Keratinocyte (primary cell): Measurements from ENCODE around the gene FAM210B. TPM values are rescaled to one million over a fixed set of nuclear protein-coding genes. Genes with fewer than 3 reads are reported as not detected.

Experiments used
- DNase-seq: peaks from one replicate; pipeline ENCODE4 v3.0.0-alpha.2; 2011; ENCODE audit warnings: low read depth, missing footprints, low spot score
- FAIRE-seq: peaks from 2 replicates; lab custom pipeline; 2011; peaks lifted over from hg19 to GRCh38; lab: Jason Lieb, UNC
- H2AFZ ChIP-seq: 2 replicates; pipeline ENCODE4 v1.6.0; 2012; ENCODE audit warnings: low read length, control low read depth, inconsistent platforms; ENCODE audit not compliant: control insufficient read depth
- H3K27ac ChIP-seq: 2 replicates; pipeline ENCODE4 v1.5.1; 2011; ENCODE audit warnings: low read length; ENCODE audit not compliant: control insufficient read depth, insufficient read depth
- H3K27me3 ChIP-seq: 3 replicates; pipeline ENCODE4 v1.6.0; 2011; ENCODE audit warnings: low read length; ENCODE audit not compliant: control insufficient read depth, insufficient read depth; ENCODE audit errors: extremely low read depth
- H3K36me3 ChIP-seq, 2 experiments: 2 replicates in 1 of 2; 3 replicates in 1 of 2; pipeline ENCODE4 v1.5.1; 2011; ENCODE audit warnings: low read length in 2 of 2, mild to moderate bottlenecking in 1 of 2; ENCODE audit not compliant: control insufficient read depth in 2 of 2, insufficient read depth in 2 of 2; ENCODE audit errors: extremely low read depth in 1 of 2
- H3K4me1 ChIP-seq: 3 replicates; pipeline ENCODE4 v1.5.1; 2011; ENCODE audit warnings: low read length; ENCODE audit not compliant: control insufficient read depth, insufficient read depth; ENCODE audit errors: extremely low read depth
- H3K4me2 ChIP-seq: 3 replicates; pipeline ENCODE4 v1.6.0; 2011; ENCODE audit warnings: low read depth, low read length; ENCODE audit not compliant: control insufficient read depth, insufficient read depth; ENCODE audit errors: extremely low read depth
- H3K4me3 ChIP-seq, 3 experiments: fragments of 200-600 bp in 1 of 3; sonication (generic) in 1 of 3; 2 replicates in 2 of 3; 3 replicates in 1 of 3; pipeline ENCODE4 v1.5.1; 2011 to 2016; ENCODE audit warnings: low read length in 3 of 3, mild to moderate bottlenecking in 3 of 3, control low read depth in 2 of 3, inconsistent platforms in 1 of 3, low read depth in 1 of 3, mixed read lengths in 1 of 3, mixed run types in 1 of 3, moderate library complexity in 1 of 3; ENCODE audit not compliant: control insufficient read depth in 2 of 3, insufficient read depth in 2 of 3; ENCODE audit errors: extremely low read depth in 1 of 3
- H3K79me2 ChIP-seq: 2 replicates; pipeline ENCODE4 v1.6.0; 2012; ENCODE audit warnings: low read length; ENCODE audit not compliant: control insufficient read depth, insufficient read depth
- H3K9ac ChIP-seq: 3 replicates; pipeline ENCODE4 v1.6.0; 2011; ENCODE audit warnings: low read length; ENCODE audit not compliant: control insufficient read depth, insufficient read depth; ENCODE audit errors: extremely low read depth
- H3K9me1 ChIP-seq: 3 replicates; pipeline ENCODE4 v1.6.0; 2011; ENCODE audit warnings: low read length; ENCODE audit not compliant: control insufficient read depth, insufficient read depth; ENCODE audit errors: extremely low read depth
- H3K9me3 ChIP-seq: 2 replicates; pipeline ENCODE4 v1.5.1; 2012; ENCODE audit warnings: low read depth, low read length; ENCODE audit not compliant: control insufficient read depth
- H4K20me1 ChIP-seq: 3 replicates; pipeline ENCODE4 v1.6.0; 2011; ENCODE audit warnings: low read length; ENCODE audit not compliant: control insufficient read depth, insufficient read depth; ENCODE audit errors: extremely low read depth
- EZH2 ChIP-seq: IDR thresholded peaks from one replicate; pipeline ENCODE4 v1.6.1; 2012; ENCODE audit warnings: inconsistent platforms, mild to moderate bottlenecking, low read length, moderate library complexity
- dilution Hi-C: fragments of 300-500 bp; cut with MboI; formaldehyde crosslinking; loops from one replicate; pipeline ENCODE4 v1.7.0; 2020; ENCODE audit warnings: low sequenced_read_pairs; ENCODE audit not compliant: extremely low pct_ligation_motif_present
- polyA minus RNA-seq, 3 experiments: library from RNA; depleted of rRNA, polyadenylated mRNA; stranded (reverse); fragments of >200 nt; gene quantifications; 1 replicate in 1 of 3; 2 replicates in 1 of 3; 3 replicates in 1 of 3; pipeline ENCODE4 v1.2.3, GENCODE V29; 2011
- polyA plus RNA-seq, 5 experiments: library from polyadenylated mRNA; depleted of rRNA in 3 of 5; stranded (reverse) in 3 of 5; stranded (forward) in 1 of 5; unstranded in 1 of 5; fragments of >200 nt; gene quantifications; 1 replicate in 1 of 5; 2 replicates in 3 of 5; 3 replicates in 1 of 5; pipeline versions ENCODE4 v1.2.1 to v1.2.3, GENCODE V29; 2011 to 2012; ENCODE audit warnings: missing spikeins in 2 of 5, low read depth in 1 of 5, low replicate concordance in 1 of 5
- TF ChIP-seq, protein P1 (sequence below), 3 experiments: IDR thresholded peaks in 1 of 3; conservative IDR thresholded peaks in 1 of 3; optimal IDR thresholded peaks in 1 of 3; 2 replicates in 2 of 3; 3 replicates in 1 of 3; pipeline versions ENCODE3 to v1.5.1; 2011; ENCODE audit warnings: low read length in 3 of 3, mild to moderate bottlenecking in 3 of 3, moderate library complexity in 2 of 3, control low read depth in 1 of 3, inconsistent platforms in 1 of 3; ENCODE audit not compliant: insufficient read depth in 2 of 3; ENCODE audit errors: extremely low read depth in 1 of 3

FAM210B gene, protein sequence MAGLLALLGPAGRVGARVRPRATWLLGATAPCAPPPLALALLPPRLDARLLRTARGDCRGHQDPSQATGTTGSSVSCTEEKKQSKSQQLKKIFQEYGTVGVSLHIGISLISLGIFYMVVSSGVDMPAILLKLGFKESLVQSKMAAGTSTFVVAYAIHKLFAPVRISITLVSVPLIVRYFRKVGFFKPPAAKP
- polyA plus RNA-seq (29.7 to 34.5 TPM (median 33.6 TPM) in 3 replicates), polyA minus RNA-seq (5.4 to 19.4 TPM (median 17.7 TPM) in 3 replicates)
- polyA plus RNA-seq (2011; ENCODE audit: low read depth): 12.4 TPM
- 31.4 and 46.1 TPM in 2 replicates for polyA plus RNA-seq (2011; cell fraction: cytosol; rRNA removed)
- 11.9 and 12.0 TPM in 2 replicates for polyA plus RNA-seq (2011; cell fraction: nucleus; rRNA removed)
- 20.2 and 25.9 TPM in 2 replicates for polyA plus RNA-seq (2012; ENCODE audit: low replicate concordance)
- polyA minus RNA-seq (2011; cell fraction: cytosol; rRNA and poly(A)+ RNA removed): 24.7 TPM
- 6.3 and 6.4 TPM in 2 replicates for polyA minus RNA-seq (2011; cell fraction: nucleus; rRNA and poly(A)+ RNA removed)

DNA sequence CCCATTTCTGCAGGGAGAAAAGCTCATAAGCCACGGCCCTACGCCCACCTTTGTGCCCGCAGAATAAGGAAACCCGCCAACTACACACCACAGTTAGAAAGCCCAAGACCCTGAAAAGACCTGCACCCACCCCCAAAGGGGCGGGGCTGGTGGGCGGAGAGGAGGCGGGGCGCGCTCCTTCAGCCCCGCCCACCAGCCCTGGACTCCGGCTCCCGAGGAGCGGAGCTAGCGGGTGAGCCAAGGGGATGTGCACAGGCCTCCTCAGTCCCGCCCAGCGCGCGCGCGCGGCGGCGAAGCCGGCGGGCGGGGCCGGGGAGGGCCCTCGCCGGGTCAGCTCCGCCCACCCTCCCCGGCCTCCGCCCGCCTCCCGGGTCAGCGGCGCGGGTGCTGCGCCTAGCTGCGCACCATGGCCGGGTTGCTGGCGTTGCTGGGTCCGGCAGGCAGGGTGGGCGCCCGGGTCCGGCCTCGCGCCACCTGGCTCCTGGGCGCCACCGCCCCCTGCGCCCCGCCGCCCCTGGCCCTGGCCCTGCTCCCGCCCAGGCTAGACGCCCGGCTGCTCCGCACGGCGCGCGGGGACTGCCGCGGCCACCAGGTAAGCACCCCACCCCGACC, at the start of gene FAM210B:
TSS of gene FAM210B (plus strand) at position 375 of the 612 bp plus-strand sequence. CDS start at position 407, 32 bp downstream.
- Histone ChIP-seq H3K27me3 (no peaks in the 10 kb centered on the region), H3K9me3 (no peaks in the 10 kb centered on the region), H3K36me3 (peaks cover 4 to 5% of the 10 kb centered on the region in 2 experiments), H3K4me2 (peak within 1 kb of the TSS; percentile 94), H3K4me3 (peak within 1 kb of the TSS; percentile 81 to 90 (median 84)), H3K27ac (peak within 1 kb of the TSS; percentile 69), H3K4me1 (peaks cover 12% of the 10 kb centered on the region), H3K9ac (peak within 1 kb of the TSS; percentile 75), H4K20me1 (no peaks in the 10 kb centered on the region), H3K79me2 (peaks cover 8% of the 10 kb centered on the region), H3K9me1 (peaks cover 3% of the 10 kb centered on the region), H2AFZ (peak within 1 kb of the TSS; percentile 92)
- FAIRE-seq (no peak), DNase-seq (peak; percentile 11)
- dilution Hi-C loops: no loop called here
- TF ChIP-seq, protein P1, sequence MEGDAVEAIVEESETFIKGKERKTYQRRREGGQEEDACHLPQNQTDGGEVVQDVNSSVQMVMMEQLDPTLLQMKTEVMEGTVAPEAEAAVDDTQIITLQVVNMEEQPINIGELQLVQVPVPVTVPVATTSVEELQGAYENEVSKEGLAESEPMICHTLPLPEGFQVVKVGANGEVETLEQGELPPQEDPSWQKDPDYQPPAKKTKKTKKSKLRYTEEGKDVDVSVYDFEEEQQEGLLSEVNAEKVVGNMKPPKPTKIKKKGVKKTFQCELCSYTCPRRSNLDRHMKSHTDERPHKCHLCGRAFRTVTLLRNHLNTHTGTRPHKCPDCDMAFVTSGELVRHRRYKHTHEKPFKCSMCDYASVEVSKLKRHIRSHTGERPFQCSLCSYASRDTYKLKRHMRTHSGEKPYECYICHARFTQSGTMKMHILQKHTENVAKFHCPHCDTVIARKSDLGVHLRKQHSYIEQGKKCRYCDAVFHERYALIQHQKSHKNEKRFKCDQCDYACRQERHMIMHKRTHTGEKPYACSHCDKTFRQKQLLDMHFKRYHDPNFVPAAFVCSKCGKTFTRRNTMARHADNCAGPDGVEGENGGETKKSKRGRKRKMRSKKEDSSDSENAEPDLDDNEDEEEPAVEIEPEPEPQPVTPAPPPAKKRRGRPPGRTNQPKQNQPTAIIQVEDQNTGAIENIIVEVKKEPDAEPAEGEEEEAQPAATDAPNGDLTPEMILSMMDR (optimal IDR thresholded peaks at IDR 0.05 in 1 of 3, IDR thresholded peaks at IDR 0.05 in 1 of 3, conservative IDR thresholded peaks at IDR 0.05 in 1 of 3; ENCODE audit: extremely low read depth in 1 of 3, insufficient read depth in 2 of 3, low read length in 3 of 3): no peak
- TF ChIP-seq EZH2: no peak

DNA sequence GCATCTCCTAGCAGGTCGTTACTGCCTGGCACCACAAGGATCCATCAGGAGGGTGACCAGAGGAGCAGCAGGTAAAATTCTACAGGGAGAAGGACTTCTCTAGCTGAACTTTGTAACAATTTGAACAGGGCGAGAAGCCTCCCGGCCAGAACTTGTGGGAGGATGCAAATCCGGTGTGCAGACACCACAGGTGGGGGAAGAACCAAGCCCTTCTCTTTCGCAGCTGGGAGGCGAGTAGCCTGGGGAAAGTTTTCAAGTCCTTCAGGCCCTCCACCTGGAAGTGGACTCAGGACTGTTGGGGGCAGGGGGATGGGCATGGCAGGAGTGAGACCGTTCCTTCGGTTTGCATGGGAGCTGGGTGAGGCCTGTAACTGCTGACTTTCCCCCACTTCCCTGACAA, 42.7 kb upstream of the FAM210B start:
- TF ChIP-seq, protein P1 (optimal IDR thresholded peaks at IDR 0.05 in 1 of 3, IDR thresholded peaks at IDR 0.05 in 1 of 3, conservative IDR thresholded peaks at IDR 0.05 in 1 of 3; ENCODE audit: extremely low read depth in 1 of 3, insufficient read depth in 2 of 3, low read length in 3 of 3): no peak
- TF ChIP-seq EZH2: no peak
- H3K9me1 ChIP-seq: no peaks in the 10 kb centered on the region
- H3K4me3 ChIP-seq: no peak overlapping the region
- H3K9me3 ChIP-seq: no peaks in the 10 kb centered on the region
- no peaks in the 10 kb centered on the region for H3K4me1 ChIP-seq
- H3K27me3 ChIP-seq: no peaks in the 10 kb centered on the region
- no peaks in the 10 kb centered on the region for H4K20me1 ChIP-seq
- H3K79me2 ChIP-seq: no peaks in the 10 kb centered on the region
- no peak overlapping the region for H3K4me2 ChIP-seq
- no peak for DNase-seq
- H3K36me3 ChIP-seq: no peaks in the 10 kb centered on the region
- dilution Hi-C loops: no loop called here
- no peak overlapping the region for H3K27ac ChIP-seq
- no peak overlapping the region for H2AFZ ChIP-seq
- FAIRE-seq: no peak
- no peak overlapping the region for H3K9ac ChIP-seq
